Stimulated activated CD4-positive, alpha-beta T cell treated with anti-CD3 and anti-CD28 coated beads, Interleukin-2, amount 100 ng/mL, for 4 hours (primary cell): ENCODE results near the gene ALKBH7.
"Not testable (repeated sequence)": the region's sequence is repeated elsewhere in the genome, so short reads cannot be mapped to it uniquely, and the experiment has no call there.

Experiments
- DNase-seq: peaks from one replicate; pipeline ENCODE4 v3.0.0-alpha.2; 2020; ENCODE audit warnings: low read depth

ALKBH7 gene, protein sequence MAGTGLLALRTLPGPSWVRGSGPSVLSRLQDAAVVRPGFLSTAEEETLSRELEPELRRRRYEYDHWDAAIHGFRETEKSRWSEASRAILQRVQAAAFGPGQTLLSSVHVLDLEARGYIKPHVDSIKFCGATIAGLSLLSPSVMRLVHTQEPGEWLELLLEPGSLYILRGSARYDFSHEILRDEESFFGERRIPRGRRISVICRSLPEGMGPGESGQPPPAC

DNA sequence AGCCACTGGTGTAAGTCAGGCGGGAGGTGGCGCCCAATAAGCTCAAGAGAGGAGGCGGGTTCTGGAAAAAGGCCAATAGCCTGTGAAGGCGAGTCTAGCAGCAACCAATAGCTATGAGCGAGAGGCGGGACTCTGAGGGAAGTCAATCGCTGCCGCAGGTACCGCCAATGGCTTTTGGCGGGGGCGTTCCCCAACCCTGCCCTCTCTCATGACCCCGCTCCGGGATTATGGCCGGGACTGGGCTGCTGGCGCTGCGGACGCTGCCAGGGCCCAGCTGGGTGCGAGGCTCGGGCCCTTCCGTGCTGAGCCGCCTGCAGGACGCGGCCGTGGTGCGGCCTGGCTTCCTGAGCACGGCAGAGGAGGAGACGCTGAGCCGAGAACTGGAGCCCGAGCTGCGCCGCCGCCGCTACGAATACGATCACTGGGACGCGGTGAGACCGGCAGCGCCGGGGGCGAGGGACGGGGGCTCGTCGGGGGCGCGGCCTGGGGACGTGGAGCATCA lies at the start of gene ALKBH7:
ALKBH7 (plus strand) TSS at position 201 of the 502 bp plus-strand sequence; CDS start at position 228, 27 bp downstream.
- DNase-seq, result peak; percentile 96

- no peak for DNase-seq
Observed at GRCh38 chr19:6324757-6325156, 47.8 kb upstream of the ALKBH7 start.

- no peak for DNase-seq
Observed at GRCh38 chr19:6325614-6326013, 47.0 kb upstream of the ALKBH7 start.

- no peak for DNase-seq
Observed at GRCh38 chr19:6326815-6327214, 45.8 kb upstream of the ALKBH7 start.

GRCh38 chr19:6333439-6333838 lies 39.2 kb upstream of the ALKBH7 start, which contains the start of gene ACER1:
Gene ACER1, minus strand, starts transcription at chr19:6333612. Its CDS starts 61 bp downstream, at chr19:6333551.
- no peak for DNase-seq

DNA sequence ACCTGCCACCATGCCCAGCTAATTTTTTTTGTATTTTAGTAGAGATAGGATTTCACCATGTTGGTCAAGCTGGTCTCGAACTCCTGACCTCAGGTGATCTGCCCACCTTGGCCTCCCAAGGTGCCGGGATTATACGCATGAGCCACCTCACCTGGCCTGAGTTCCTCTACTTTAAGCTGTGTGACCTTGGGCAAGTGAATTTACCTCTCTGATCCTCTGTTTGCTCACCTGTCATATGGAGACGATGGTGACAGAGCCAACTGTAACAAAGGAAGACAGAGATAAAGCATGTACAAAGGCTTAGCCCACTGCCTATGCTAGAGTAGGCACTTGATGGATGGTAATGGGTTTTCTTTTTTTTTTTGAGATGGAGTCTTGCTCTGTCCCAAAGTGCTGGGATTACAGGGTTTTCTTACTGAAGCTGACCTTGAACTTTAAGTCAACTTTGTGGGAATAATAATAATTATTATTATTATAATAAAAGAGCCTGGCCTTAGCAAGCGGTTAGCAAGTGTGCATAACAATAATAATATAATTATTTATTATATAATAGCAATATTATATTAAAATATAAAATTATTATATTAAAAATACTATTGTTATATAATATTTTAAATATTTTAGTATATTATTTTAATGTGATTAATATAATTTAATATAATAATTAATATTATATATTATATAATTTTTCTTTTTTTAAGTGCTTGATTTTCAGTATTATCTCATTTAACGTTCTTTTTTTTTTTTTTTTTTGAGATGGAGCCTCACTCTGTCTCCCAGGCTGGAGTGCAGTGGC lies 37.9 kb upstream of the ALKBH7 start:
- DNase-seq, result no peak

DNA sequence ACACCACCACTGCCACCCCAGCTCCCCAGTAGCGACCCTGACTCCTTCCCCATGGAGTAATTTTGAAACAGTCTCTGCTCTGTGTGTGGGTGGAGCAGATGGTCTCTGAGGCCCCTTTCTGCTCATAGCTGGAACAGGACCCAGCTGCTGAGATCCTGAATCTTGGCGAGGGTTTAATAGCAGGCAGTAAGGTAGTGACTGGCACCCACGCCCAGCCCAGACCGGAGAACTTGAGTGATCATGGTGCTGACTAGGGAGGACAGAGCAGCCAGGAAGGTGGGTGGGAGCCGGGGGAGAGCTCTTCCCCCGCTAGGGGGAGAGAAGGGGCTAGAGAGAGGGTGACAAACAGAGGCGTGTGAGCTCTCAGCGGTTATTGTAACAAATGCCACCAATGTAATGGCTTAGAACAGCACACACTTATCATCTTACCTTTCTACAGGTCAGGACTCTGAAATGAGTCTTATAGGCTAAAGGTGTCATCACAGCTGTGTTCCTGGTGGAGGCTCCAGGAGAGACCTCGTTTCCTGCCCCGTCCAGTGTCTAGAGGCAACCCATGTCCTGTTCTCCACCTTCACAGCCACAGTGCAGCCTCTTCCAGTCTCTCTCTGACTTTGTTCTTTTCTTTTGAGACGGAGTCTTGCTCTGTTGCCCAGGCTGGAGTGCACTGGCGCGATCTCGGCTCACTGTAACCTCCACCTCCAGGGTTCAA lies 31.9 kb upstream of the ALKBH7 start:
- no peak for DNase-seq

- DNase-seq, result no peak
Observed at GRCh38 chr19:6343462-6343861, 29.1 kb upstream of the ALKBH7 start.

DNA sequence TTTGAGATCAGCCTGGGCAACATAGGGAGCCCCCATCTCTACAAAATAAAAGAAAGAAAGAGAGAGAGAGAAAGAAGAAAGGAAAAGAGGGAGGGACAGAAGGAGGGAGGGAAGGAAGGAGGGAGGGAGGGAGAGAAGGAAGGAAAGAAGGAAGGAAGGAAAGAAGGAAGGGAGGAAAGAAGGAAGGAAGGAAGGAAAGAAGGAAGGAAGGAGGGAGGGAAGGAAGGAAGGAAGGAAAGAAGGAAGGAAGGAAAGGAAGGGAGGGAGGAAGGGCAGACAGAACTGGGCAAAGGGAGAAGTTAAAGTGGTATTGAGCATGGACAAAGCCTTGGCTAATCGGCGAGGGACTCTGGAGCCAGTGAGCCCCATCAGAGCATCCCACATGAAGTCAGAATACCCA lies 23.3 kb upstream of the ALKBH7 start:
- DNase-seq, result not testable (repeated sequence)

GRCh38 chr19:6350688-6351087 lies 21.9 kb upstream of the ALKBH7 start:
- DNase-seq, result no peak

DNA sequence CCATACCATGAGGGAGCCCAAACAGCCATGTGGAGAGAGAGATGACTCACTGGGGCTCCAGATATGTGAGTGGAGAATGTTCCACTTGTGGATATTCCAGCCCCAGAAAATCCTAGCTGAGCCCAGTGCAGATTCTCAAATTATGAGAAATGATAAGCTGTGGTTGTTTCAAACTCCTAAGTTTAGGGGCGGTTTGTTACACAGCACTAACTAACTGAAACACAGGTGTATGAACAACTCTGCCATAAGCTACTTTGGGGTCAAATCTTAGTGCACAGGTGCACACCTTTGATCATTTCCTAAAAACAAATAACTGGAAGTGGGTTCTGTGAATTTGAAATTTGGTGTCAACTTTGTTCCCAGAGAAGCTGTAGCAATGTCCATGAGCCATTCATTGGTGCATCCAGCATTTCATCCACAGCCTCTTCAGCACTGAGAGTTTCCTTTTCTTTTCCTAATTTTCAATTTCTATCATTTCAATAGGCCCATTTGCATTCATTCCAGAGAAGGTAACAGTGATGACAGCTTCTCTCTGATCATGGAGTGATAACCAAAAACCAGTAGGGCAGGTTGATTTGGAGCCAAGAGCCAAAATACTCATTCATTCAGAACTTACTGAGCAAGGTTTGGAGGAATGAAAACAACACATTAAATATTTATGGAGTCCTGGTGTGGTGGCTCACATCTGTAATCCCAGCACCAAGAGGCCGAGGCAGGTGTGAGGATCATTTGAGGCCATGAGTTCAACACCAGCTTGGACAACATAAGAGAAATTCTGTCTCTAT lies 20.0 kb upstream of the ALKBH7 start:
- no peak for DNase-seq

- no peak for DNase-seq
Observed at GRCh38 chr19:6354098-6354674, 18.4 kb upstream of the ALKBH7 start.

- not testable (repeated sequence) for DNase-seq
Observed at GRCh38 chr19:6355321-6356040, 17.1 kb upstream of the ALKBH7 start.

- no peak for DNase-seq
Observed at GRCh38 chr19:6357174-6357573, 15.4 kb upstream of the ALKBH7 start.

DNA sequence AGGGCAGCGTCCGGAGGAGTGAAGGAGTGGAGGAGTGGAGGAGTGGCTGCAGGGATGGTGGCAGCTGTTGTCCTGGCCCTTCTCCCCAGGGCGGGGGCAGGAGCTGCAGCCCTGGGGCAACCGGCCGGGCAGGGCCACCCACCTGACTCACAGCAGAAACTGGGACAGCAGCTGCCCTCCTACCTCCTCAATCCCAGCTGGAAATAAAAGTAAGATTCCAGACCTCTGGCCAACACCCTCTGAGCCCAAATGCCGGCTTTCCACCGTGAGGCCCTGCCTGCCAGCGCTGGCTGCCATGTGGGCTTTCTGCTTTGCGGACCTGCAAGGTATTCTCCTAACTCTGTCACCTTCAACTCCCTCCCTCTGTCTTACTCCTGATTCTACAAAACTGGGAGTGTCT lies 14.6 kb upstream of the ALKBH7 start:
- DNase-seq, result no peak

- DNase-seq, result no peak
Observed at GRCh38 chr19:6359568-6360341, 12.8 kb upstream of the ALKBH7 start.

GRCh38 chr19:6360445-6360844 lies 12.1 kb upstream of the ALKBH7 start:
- not testable (repeated sequence) for DNase-seq

DNA sequence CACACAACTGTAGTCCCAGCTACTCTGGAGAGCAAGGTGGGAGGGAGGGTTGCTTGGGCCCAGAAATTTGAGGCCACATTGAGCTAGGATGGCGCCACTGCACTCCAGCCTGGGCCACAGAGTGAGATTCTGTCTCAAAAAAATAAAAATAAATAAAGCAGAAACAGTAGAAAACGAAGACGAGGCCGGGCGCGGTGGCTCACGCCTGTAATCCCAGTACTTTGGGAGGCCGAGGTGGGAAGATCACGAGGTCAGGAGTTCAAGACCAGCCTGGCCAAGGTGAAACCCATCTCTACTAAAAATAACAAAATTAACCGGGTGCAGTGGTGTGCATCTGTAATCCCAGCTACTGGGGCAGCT lies 11.8 kb upstream of the ALKBH7 start:
- not testable (repeated sequence) for DNase-seq

DNA sequence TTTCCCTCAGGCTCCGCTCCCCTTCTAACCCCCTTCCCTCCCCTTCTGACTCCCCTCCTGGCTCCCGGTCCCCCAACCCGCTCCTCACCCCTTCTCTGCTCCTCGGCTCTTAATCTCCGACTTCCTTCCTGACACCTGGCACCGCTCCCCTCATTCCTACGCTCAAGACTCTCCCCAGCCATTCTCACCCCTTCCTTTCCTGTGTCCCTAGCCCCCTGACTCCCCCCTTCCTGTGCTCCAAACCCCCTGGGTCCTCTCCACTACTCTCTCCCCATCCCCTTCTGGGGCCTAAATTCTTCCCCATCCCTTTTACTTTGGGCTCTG lies 10.6 kb upstream of the ALKBH7 start:
- DNase-seq, result no peak

GRCh38 chr19:6362351-6362801 lies 10.2 kb upstream of the ALKBH7 start:
- no peak for DNase-seq
